WTC11 (cell line): ENCODE results near the gene ID3. TPM values are rescaled to one million over a fixed set of nuclear protein-coding genes. Genes with fewer than 3 reads are reported as not detected.

Experiments
- ATAC-seq: fragments of 200-7000 bp; cut with Tn5 transposase; 2 replicates; pipeline ENCODE4 v1.10.0; 2021; ENCODE audit warnings: mild to moderate bottlenecking, moderate library complexity
- CTCF ChIA-PET: fragments of 300-600 bp; sonication (Branson Sonifier 250); formaldehyde crosslinking; loops from one replicate; lab custom pipeline; 2021; ENCODE audit warnings: antibody characterized with exemption; lab: Charles Lee
- POLR2A ChIA-PET: fragments of 350-600 bp; sonication (Branson Sonifier 250); formaldehyde crosslinking; loops from one replicate; lab custom pipeline; 2021; ENCODE audit warnings: antibody characterized with exemption; lab: Charles Lee
- DNase-seq: peaks from one replicate; pipeline ENCODE4 v3.0.0; 2021; ENCODE audit warnings: low spot score
- H3K27ac Mint-ChIP-seq: 2 replicates; pipeline ENCODE4 v1.8.0; 2021; ENCODE audit warnings: mixed read lengths
- H3K27me3 Mint-ChIP-seq: 2 replicates; pipeline ENCODE4 v1.8.0; 2021; ENCODE audit warnings: low read depth, mild to moderate bottlenecking, moderate library complexity, mixed read lengths
- H3K36me3 Mint-ChIP-seq: 2 replicates; pipeline ENCODE4 v1.8.0; 2021; ENCODE audit warnings: mixed read lengths
- H3K4me1 Mint-ChIP-seq: 2 replicates; pipeline ENCODE4 v1.8.0; 2022; ENCODE audit warnings: mixed read lengths
- H3K4me3 Mint-ChIP-seq: 2 replicates; pipeline ENCODE4 v1.8.0; 2021; ENCODE audit warnings: mild to moderate bottlenecking, moderate library complexity, mixed read lengths
- H3K9me3 Mint-ChIP-seq: 2 replicates; pipeline ENCODE4 v1.8.0; 2021; ENCODE audit warnings: mixed read lengths
- ARID4B ChIP-seq: sonication (generic); formaldehyde crosslinking; IDR thresholded peaks from 2 replicates; pipeline ENCODE4 v1.8.0; 2023; ENCODE audit warnings: missing genetic modification reagents, mild to moderate bottlenecking, borderline replicate concordance
- CBFB ChIP-seq: sonication (generic); formaldehyde crosslinking; IDR thresholded peaks from 2 replicates; pipeline ENCODE4 v1.8.1; 2022; ENCODE audit warnings: mild to moderate bottlenecking, low read depth, missing genetic modification reagents
- ETV6 ChIP-seq: sonication (generic); formaldehyde crosslinking; IDR thresholded peaks from 2 replicates; pipeline ENCODE4 v1.8.1; 2022; ENCODE audit warnings: mild to moderate bottlenecking, missing genetic modification reagents
- MXD4 ChIP-seq: fragments of 250-450 bp; sonication (Bioruptor Pico); IDR thresholded peaks from 2 replicates; pipeline ENCODE4 v1.8.0; 2021; ENCODE audit warnings: mild to moderate bottlenecking, moderate library complexity, borderline replicate concordance
- NR1H2 ChIP-seq: sonication (generic); formaldehyde crosslinking; IDR thresholded peaks from 2 replicates; pipeline ENCODE4 v1.9.0; 2021; ENCODE audit warnings: mild to moderate bottlenecking, moderate library complexity, missing genetic modification reagents
- PRDM15 ChIP-seq: sonication (generic); formaldehyde crosslinking; IDR thresholded peaks from 2 replicates; pipeline ENCODE4 v1.8.0; 2022; ENCODE audit warnings: missing genetic modification reagents
- PREB ChIP-seq: sonication (generic); formaldehyde crosslinking; IDR thresholded peaks from 2 replicates; pipeline ENCODE4 v1.8.1; 2022; ENCODE audit warnings: mild to moderate bottlenecking, missing genetic modification reagents, moderate library complexity, borderline replicate concordance
- SMAD3 ChIP-seq: sonication (generic); formaldehyde crosslinking; IDR thresholded peaks from 2 replicates; pipeline ENCODE4 v1.8.0; 2022; ENCODE audit warnings: missing genetic modification reagents, mild to moderate bottlenecking, borderline replicate concordance
- TEAD1 ChIP-seq: sonication (generic); formaldehyde crosslinking; IDR thresholded peaks from 2 replicates; pipeline ENCODE4 v1.8.0; 2022; ENCODE audit warnings: mild to moderate bottlenecking, missing genetic modification reagents
- ZBTB21 ChIP-seq: sonication (generic); formaldehyde crosslinking; IDR thresholded peaks from 2 replicates; pipeline ENCODE4 v1.8.1; 2023; ENCODE audit warnings: mild to moderate bottlenecking, missing genetic modification reagents, borderline replicate concordance
- ZNF416 ChIP-seq: fragments of 250-450 bp; sonication (Bioruptor Pico); IDR thresholded peaks from 2 replicates; pipeline ENCODE4 v1.9.0; 2021; ENCODE audit warnings: mild to moderate bottlenecking, inconsistent platforms
- ZNF671 ChIP-seq: fragments of 250-450 bp; sonication (Bioruptor Pico); IDR thresholded peaks from 2 replicates; pipeline ENCODE4 v1.8.0; 2021; ENCODE audit warnings: mild to moderate bottlenecking
- total RNA-seq: library from RNA; stranded (reverse); gene quantifications from 3 replicates; pipeline ENCODE4 v1.2.3, GENCODE V29; 2021

ID3 gene
- total RNA-seq, 1 experiment from 2014 or later: 168 TPM

DNA sequence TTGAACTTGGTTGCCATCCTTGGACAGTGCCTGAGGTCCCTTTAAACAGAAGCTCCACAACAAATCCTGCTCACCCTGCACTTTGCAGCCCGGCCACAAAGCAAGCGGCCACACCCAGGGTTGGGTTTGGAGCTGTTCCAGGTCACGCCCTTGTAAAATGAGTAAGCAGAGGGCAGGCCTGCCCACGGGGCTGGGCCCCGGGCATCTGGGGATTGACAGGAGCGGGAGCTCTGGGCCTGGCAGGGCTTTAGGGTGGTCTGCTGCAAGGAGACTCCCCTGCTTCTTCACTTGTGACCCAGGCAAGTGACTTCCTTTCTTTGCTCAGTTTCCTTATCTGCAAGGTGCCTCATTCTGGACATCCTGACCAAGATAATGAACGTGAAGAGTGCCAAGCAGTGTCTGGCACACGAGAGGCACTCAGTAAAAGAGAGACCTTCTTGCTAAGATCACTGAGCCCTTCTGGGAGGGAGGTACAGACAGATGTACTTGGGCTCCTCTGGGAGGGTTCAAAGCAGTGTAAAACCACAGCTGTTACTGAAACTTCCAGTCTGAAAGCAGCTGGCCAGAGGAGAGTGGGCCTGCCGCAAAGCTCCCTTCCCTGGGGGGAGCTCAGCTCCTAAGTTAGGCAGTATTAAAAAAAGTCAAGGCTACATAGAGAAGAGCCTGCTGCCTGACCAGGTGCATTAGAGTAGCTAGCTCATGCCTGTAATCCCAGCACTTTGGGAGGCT lies 30.9 kb downstream of the ID3 start (continued):
- TF ChIP-seq PRDM15 (no peak), ZBTB21 (no peak), MXD4 (CRISPR knock-in tag) (no peak), ARID4B (CRISPR knock-in tag) (no peak), ZNF671 (CRISPR knock-in tag) (no peak), NR1H2 (no peak), CBFB (CRISPR knock-in tag) (no peak), ETV6 (CRISPR knock-in tag) (no peak), ZNF416 (no peak)

- Mint-ChIP-seq H3K27me3 (peaks cover 41% of the 10 kb centered on the region), H3K36me3 (no peaks in the 10 kb centered on the region), H3K27ac (no peak overlapping the region), H3K9me3 (no peaks in the 10 kb centered on the region), H3K4me3 (no peak overlapping the region), H3K4me1 (peaks cover 28% of the 10 kb centered on the region)
- ChIA-PET CTCF (interaction anchor here (0.5 to 8.0 kb wide), 12 partner anchors 12 to 311 kb away, joined by 3 to 101 read pairs (median 4); partner anchors contain the start of gene ASAP3), POLR2A (interaction anchor here (0.9 to 1.0 kb wide), 3 partner anchors 26 to 359 kb away, joined by 3 to 4 read pairs (median 3); partner anchors contain the start of gene LUZP1)
- ATAC-seq (no peak), DNase-seq (no peak)
- TF ChIP-seq SMAD3 (CRISPR knock-in tag) (no peak), PREB (CRISPR knock-in tag) (no peak), TEAD1 (CRISPR knock-in tag) (no peak), ARID4B (CRISPR knock-in tag) (no peak), NR1H2 (no peak)
Measured at GRCh38 chr1:23527900-23528249, 31.4 kb downstream of the ID3 start.
